Endothelial cell of umbilical vein (primary cell): Measurements from ENCODE around the gene CRYGS. TPM values are rescaled to one million over a fixed set of nuclear protein-coding genes. Genes with fewer than 3 reads are reported as not detected.

ENCODE experiments used
- BruUV-seq: library from RNA; stranded (reverse); fragments of 400-500 nt; replicated peaks from 2 replicates; lab custom pipeline; 2021; lab: Mats Ljungman, UMichigan
- CTCF ChIA-PET: fragments of 300-600, 350-600 bp; sonication (Branson Sonifier 250); formaldehyde crosslinking; loops from one replicate; lab custom pipeline; 2021; ENCODE audit warnings: antibody characterized with exemption, inconsistent platforms; lab: Charles Lee
- POLR2A ChIA-PET: fragments of 300-600, 350-600 bp; sonication (Branson Sonifier 250); formaldehyde crosslinking; loops from one replicate; lab custom pipeline; 2021; ENCODE audit warnings: antibody characterized with exemption, inconsistent platforms; lab: Charles Lee
- DNase-seq: peaks from one replicate; pipeline ENCODE4 v3.0.0-alpha.2; 2011; ENCODE audit warnings: low read depth, low spot score
- FAIRE-seq: peaks from 2 replicates; lab custom pipeline; 2011; peaks lifted over from hg19 to GRCh38; lab: Jason Lieb, UNC
- H2AFZ ChIP-seq: 2 replicates; pipeline ENCODE4 v1.6.0; 2012; ENCODE audit warnings: low read depth, low read length, control low read depth, inconsistent platforms
- H3K27ac ChIP-seq: 2 replicates; pipeline ENCODE4 v1.5.1; 2011; ENCODE audit warnings: low read depth, mild to moderate bottlenecking, control low read depth, low read length, moderate library complexity; ENCODE audit not compliant: insufficient read depth
- H3K27me3 ChIP-seq, 2 experiments: 2 replicates each; pipeline versions ENCODE4 v1.6.0 to v1.6.1; 2011; ENCODE audit warnings: low read length in 2 of 2, mixed read lengths in 1 of 2; ENCODE audit not compliant: control insufficient read depth in 2 of 2, insufficient read depth in 2 of 2
- H3K36me3 ChIP-seq, 2 experiments: 2 replicates in 1 of 2; 3 replicates in 1 of 2; pipeline ENCODE4 v1.5.1; 2011; ENCODE audit warnings: low read length in 2 of 2, mild to moderate bottlenecking in 1 of 2, moderate library complexity in 1 of 2; ENCODE audit not compliant: control insufficient read depth in 2 of 2, insufficient read depth in 2 of 2; ENCODE audit errors: extremely low read depth in 1 of 2
- H3K4me1 ChIP-seq: 3 replicates; pipeline ENCODE4 v1.5.1; 2011; ENCODE audit warnings: mild to moderate bottlenecking, low read length; ENCODE audit not compliant: control insufficient read depth, insufficient read depth; ENCODE audit errors: extremely low read depth
- H3K4me2 ChIP-seq: 2 replicates; pipeline ENCODE4 v1.6.1; 2011; ENCODE audit warnings: low read length, control low read depth, mixed read lengths; ENCODE audit not compliant: insufficient read depth
- H3K4me3 ChIP-seq, 3 experiments: fragments of 200-600 bp in 1 of 3; sonication (generic), shearing (Covaris generic) in 1 of 3; replicated peaks in 1 of 3; 2 replicates each; pipeline ENCODE4 v1.5.1; 2011 to 2016; ENCODE audit warnings: control low read depth in 3 of 3, low read length in 3 of 3, mild to moderate bottlenecking in 2 of 3, inconsistent platforms in 1 of 3, low read depth in 1 of 3, moderate library complexity in 1 of 3; ENCODE audit not compliant: insufficient read depth in 1 of 3
- H3K79me2 ChIP-seq: 2 replicates; pipeline ENCODE4 v1.6.0; 2012; ENCODE audit warnings: low read length, inconsistent platforms; ENCODE audit not compliant: control insufficient read depth, insufficient read depth
- H3K9ac ChIP-seq: replicated peaks from 2 replicates; pipeline ENCODE3; 2011; ENCODE audit warnings: low read length, control low read depth; ENCODE audit not compliant: insufficient read depth; ENCODE audit errors: extremely low read depth
- H3K9me1 ChIP-seq: replicated peaks from 3 replicates; pipeline ENCODE4 v1.6.0; 2011; ENCODE audit warnings: mild to moderate bottlenecking, low read length; ENCODE audit not compliant: control insufficient read depth, insufficient read depth; ENCODE audit errors: extremely low read depth
- H3K9me3 ChIP-seq: replicated peaks from 2 replicates; pipeline ENCODE4 v1.5.1; 2012; ENCODE audit warnings: low read length, inconsistent platforms; ENCODE audit not compliant: control insufficient read depth, insufficient read depth
- H4K20me1 ChIP-seq: replicated peaks from 2 replicates; pipeline ENCODE3; 2011; ENCODE audit warnings: mild to moderate bottlenecking, low read length; ENCODE audit not compliant: control insufficient read depth, insufficient read depth; ENCODE audit errors: extremely low read depth
- EZH2 ChIP-seq: IDR thresholded peaks from 2 replicates; pipeline ENCODE4 v1.6.1; 2012; ENCODE audit warnings: borderline replicate concordance, low read depth, mild to moderate bottlenecking, moderate library complexity, low read length, inconsistent platforms; ENCODE audit not compliant: severe bottlenecking
- FOS ChIP-seq: IDR thresholded peaks from 2 replicates; pipeline ENCODE4 v1.6.1; 2011; ENCODE audit warnings: mild to moderate bottlenecking, low read length, moderate library complexity, borderline replicate concordance; ENCODE audit not compliant: insufficient read depth
- GATA2 ChIP-seq: IDR thresholded peaks from 2 replicates; pipeline ENCODE4 v1.7.0; 2011; ENCODE audit warnings: low read depth, mild to moderate bottlenecking, moderate library complexity, mixed read lengths, low read length; ENCODE audit not compliant: insufficient read length, insufficient read depth
- JUN ChIP-seq: IDR thresholded peaks from 2 replicates; pipeline ENCODE4 v1.6.1; 2011; ENCODE audit warnings: borderline replicate concordance, low read depth; ENCODE audit not compliant: insufficient read length, insufficient read depth
- MYC ChIP-seq: IDR thresholded peaks from one replicate; pipeline ENCODE4 v1.6.1; 2011; ENCODE audit warnings: mild to moderate bottlenecking, low read depth, low read length
- POLR2A ChIP-seq: IDR thresholded peaks from 2 replicates; pipeline ENCODE4 v1.6.1; 2012; ENCODE audit warnings: low read depth, mild to moderate bottlenecking, control low read depth, low read length
- POLR2AphosphoS5 ChIP-seq: IDR thresholded peaks from 2 replicates; pipeline ENCODE4 v1.6.1; 2012; ENCODE audit warnings: low read depth, mild to moderate bottlenecking, control low read depth, low read length, moderate library complexity; ENCODE audit not compliant: insufficient read depth
- dilution Hi-C: fragments of 300-500 bp; cut with MboI; formaldehyde crosslinking; loops from one replicate; pipeline ENCODE4 v1.15.0; 2019; ENCODE audit warnings: low sequenced_read_pairs; ENCODE audit not compliant: extremely low pct_ligation_motif_present
- intact Hi-C: fragments of 100-400 bp; cut with micrococcal nuclease; formaldehyde crosslinking; loops from one replicate; pipeline ENCODE4 v1.10.0; 2022
- polyA plus RNA-seq, 4 experiments: library from polyadenylated mRNA; depleted of rRNA in 3 of 4; stranded (reverse) in 3 of 4; unstranded in 1 of 4; fragments of >200 nt; gene quantifications; 2 replicates each; pipeline versions ENCODE4 v1.2.1 to v1.2.3, GENCODE V29; 2011 to 2012; ENCODE audit warnings: missing spikeins in 1 of 4
- total RNA-seq: library from RNA; stranded (reverse); gene quantifications from 2 replicates; pipeline ENCODE4 v1.2.3, GENCODE V29; 2021
- TF ChIP-seq, protein P1 (sequence below), 2 donors: IDR thresholded peaks; 1 replicate in 1 of 2; 2 replicates in 1 of 2; pipeline ENCODE4 v1.5.1; 2011; ENCODE audit warnings: low read length in 2 of 2, mild to moderate bottlenecking in 2 of 2, moderate library complexity in 2 of 2, control low read depth in 1 of 2, inconsistent platforms in 1 of 2, low read depth in 1 of 2; ENCODE audit not compliant: insufficient read depth in 1 of 2; ENCODE audit errors: extremely low read depth in 1 of 2
- TF ChIP-seq, protein P2 (sequence below): IDR thresholded peaks from 2 replicates; pipeline ENCODE4 v1.6.1; 2011; ENCODE audit not compliant: insufficient read depth, insufficient read length

CRYGS gene
- total and polyA plus RNA-seq, 2 donors (not counting 3 experiments of a cell fraction or from before 2014, with no cell fraction given): 5.0 TPM

- DNase-seq (no peak), FAIRE-seq (no peak)
- H4K20me1 ChIP-seq: no peaks in the 10 kb centered on the region
- no TSS peak for BruUV-seq
- no peak overlapping the region for H2AFZ ChIP-seq
- no peaks in the 10 kb centered on the region for H3K9me3 ChIP-seq
- no peak overlapping the region for H3K4me2 ChIP-seq
- no peaks in the 10 kb centered on the region for H3K9me1 ChIP-seq
- H3K36me3 ChIP-seq: no peaks in the 10 kb centered on the region
- H3K9ac ChIP-seq: no peak overlapping the region
- H3K4me3 ChIP-seq: no peak overlapping the region
- no peak overlapping the region for H3K27ac ChIP-seq
- TF ChIP-seq POLR2A (no peak), POLR2AphosphoS5 (no peak), FOS (no peak), JUN (no peak), GATA2 (no peak), MYC (no peak), EZH2 (no peak)
- TF ChIP-seq, protein P1, sequence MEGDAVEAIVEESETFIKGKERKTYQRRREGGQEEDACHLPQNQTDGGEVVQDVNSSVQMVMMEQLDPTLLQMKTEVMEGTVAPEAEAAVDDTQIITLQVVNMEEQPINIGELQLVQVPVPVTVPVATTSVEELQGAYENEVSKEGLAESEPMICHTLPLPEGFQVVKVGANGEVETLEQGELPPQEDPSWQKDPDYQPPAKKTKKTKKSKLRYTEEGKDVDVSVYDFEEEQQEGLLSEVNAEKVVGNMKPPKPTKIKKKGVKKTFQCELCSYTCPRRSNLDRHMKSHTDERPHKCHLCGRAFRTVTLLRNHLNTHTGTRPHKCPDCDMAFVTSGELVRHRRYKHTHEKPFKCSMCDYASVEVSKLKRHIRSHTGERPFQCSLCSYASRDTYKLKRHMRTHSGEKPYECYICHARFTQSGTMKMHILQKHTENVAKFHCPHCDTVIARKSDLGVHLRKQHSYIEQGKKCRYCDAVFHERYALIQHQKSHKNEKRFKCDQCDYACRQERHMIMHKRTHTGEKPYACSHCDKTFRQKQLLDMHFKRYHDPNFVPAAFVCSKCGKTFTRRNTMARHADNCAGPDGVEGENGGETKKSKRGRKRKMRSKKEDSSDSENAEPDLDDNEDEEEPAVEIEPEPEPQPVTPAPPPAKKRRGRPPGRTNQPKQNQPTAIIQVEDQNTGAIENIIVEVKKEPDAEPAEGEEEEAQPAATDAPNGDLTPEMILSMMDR (IDR thresholded peaks at IDR 0.05; ENCODE audit: extremely low read depth in 1 of 2, insufficient read depth in 1 of 2, low read depth in 1 of 2, low read length in 2 of 2): no peak
- TF ChIP-seq, protein P2, sequence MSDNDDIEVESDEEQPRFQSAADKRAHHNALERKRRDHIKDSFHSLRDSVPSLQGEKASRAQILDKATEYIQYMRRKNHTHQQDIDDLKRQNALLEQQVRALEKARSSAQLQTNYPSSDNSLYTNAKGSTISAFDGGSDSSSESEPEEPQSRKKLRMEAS: no peak
- CTCF ChIA-PET: no interaction called here
- H3K79me2 ChIP-seq: no peaks in the 10 kb centered on the region
- intact Hi-C loops (no loop called here), dilution Hi-C loops (no loop called here)
- POLR2A ChIA-PET: no interaction called here
- peaks cover 0 to 2% of the 10 kb centered on the region in 2 experiments for H3K27me3 ChIP-seq
- H3K4me1 ChIP-seq: no peaks in the 10 kb centered on the region
These were observed 34.8 kb downstream of the CRYGS start for GRCh38 chr3:186509423-186509822.
